ENCODE data around the gene PKHD1. TPM values are rescaled to one million over a fixed set of nuclear protein-coding genes. Genes with fewer than 3 reads are reported as not detected.
"Not testable (repeated sequence)": the region's sequence is repeated elsewhere in the genome, so short reads cannot be mapped to it uniquely, and the experiment has no call there.

PKHD1 gene
- total RNA-seq, 2 experiments from 2014 or later, result not detected

DNA sequence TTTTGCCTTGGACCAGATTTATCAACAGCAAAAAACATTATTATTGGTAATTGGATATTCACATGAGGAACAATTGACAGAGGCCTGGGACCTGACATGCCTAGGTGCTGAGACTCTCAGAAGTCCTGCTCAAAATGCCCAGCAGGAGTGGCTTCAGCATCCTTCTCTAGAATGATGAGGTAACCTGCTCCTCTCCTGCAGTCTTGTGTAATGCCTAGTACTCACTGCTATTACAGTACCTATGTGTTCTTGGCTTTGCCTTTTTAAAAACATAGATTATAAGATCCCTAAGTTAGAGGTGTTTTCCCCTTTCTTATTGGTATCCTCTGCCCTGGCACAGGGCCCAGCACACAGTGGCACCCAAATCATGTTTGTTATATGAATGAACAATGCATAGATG, 230.9 kb downstream of the PKHD1 start:
- POLR2A ChIA-PET, result no interaction called here
- Mint-ChIP-seq H3K4me1 (no peaks in the 10 kb centered on the region), H3K27me3 (no peaks in the 10 kb centered on the region), H3K9me3 (no peaks in the 10 kb centered on the region), H3K4me3 (no peak overlapping the region), H3K27ac (no peak overlapping the region), H3K36me3 (no peaks in the 10 kb centered on the region)
- ATAC-seq (ENCODE audit: low read depth) (no peak), DNase-seq (no peak)

DNA sequence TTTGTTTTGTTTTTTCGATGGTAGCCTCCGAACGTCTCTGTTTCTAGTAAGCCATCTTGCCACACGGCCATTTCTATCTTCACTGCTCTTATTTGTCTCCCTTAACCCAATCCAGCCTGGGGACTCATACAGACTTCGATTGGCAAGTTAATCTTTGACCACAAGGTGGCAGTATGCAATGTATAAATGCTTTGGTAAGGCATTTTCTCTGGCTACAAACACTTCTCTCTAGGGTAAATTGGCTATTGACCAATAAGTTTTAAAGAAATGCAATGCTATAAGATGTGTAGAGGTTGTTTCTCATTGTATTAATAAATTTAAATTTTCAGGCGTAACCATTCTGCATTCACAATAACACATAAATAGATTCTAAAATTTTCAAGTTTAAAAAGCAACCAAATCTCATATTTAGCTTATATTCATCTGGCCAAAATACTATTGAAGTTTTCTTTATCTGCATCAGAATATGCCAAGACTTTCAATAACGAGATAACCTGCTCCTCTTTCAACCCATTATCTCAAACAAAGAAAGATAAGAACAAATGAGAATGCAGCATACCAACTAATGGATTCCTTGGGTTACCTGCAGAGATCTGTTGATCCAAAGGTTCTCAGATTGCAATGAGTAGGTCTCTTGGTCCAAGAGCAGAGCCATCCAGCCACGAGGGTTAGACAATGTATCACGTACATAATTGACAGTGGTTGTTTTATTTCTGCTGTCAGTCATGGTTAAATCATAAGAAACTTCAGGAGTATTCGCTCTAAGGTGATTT, 231.9 kb downstream of the PKHD1 start:
- Mint-ChIP-seq H3K27ac (no peak overlapping the region), H3K4me1 (no peaks in the 10 kb centered on the region), H3K9me3 (no peaks in the 10 kb centered on the region), H3K4me3 (no peak overlapping the region), H3K36me3 (no peaks in the 10 kb centered on the region), H3K27me3 (no peaks in the 10 kb centered on the region)
- DNase-seq (no peak), ATAC-seq (ENCODE audit: low read depth) (peak; percentile 52)
- POLR2A ChIA-PET, result no interaction called here

DNA sequence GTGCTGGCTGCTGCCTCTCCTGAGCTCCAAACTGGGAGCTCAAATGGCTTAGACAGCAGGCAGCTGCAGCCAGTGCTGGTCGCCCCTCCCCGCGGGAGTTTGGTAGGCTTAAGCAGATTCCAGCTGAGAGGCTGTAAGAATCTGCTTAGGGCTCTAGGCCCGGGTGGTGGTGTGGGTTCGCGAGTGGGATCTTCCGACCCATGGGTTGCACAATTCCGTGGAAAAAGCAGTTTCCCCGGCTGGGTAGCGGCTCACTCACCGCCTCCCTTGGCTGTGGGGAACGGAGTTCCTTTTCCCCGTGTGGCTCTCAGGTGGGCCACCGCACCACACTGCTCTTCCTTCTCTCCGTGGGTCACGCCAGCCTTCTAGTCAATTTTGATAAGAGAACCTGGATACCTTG, 232.5 kb downstream of the PKHD1 start:
- Mint-ChIP-seq H3K4me1 (no peaks in the 10 kb centered on the region), H3K36me3 (no peaks in the 10 kb centered on the region), H3K4me3 (no peak overlapping the region), H3K9me3 (no peaks in the 10 kb centered on the region), H3K27ac (no peak overlapping the region), H3K27me3 (no peaks in the 10 kb centered on the region)
- ATAC-seq (ENCODE audit: low read depth) (no peak), DNase-seq (no peak)
- POLR2A ChIA-PET, result no interaction called here

DNA sequence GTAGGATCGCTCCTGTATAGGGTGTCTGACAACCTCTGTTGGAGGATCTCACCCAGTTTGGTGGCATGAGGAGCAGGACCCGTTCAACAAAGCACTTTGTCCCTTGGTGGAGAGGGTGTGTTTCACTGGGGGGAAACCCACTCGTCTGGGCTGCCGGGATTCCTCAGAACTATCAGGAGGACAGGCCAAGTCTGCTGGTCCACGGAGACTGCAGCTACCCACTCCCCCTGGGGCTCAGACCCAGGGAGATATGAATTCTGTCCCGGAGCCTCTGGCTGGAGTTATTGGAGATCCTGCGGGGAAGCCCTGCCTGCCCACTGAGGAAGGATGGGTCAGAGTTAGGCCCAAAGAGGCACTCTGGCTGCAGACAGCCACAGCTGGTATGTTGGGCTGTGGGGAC, 233.1 kb downstream of the PKHD1 start:
- no peaks in the 10 kb centered on the region for H3K9me3 Mint-ChIP-seq
- H3K27ac Mint-ChIP-seq, result no peak overlapping the region
- no peak for ATAC-seq (ENCODE audit: low read depth)

DNA sequence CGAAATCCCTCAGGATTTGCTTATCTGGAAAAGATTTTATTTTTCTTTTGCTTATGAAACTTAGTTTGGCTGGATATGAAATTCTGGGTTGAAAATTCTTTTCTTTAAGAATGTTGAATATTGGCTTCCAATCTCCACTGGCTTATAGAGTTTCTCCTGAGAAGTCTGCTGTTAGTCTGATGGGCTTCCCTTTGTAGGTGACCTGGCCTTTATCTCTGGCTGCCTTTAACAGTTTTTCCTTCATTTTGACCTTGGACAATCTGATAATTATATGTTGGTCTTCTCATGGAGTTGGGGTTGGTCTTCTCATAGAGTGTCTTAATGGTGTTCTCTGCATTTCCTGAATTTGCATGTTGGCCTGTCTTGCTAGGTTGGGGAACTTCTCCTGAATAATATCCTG, 234.3 kb downstream of the PKHD1 start:
- H3K36me3 Mint-ChIP-seq; DNase-seq; H3K9me3 Mint-ChIP-seq; H3K27me3 Mint-ChIP-seq; H3K4me3 Mint-ChIP-seq; H3K4me1 Mint-ChIP-seq; POLR2A ChIA-PET; ATAC-seq (ENCODE audit: low read depth); H3K27ac Mint-ChIP-seq: not testable (repeated sequence)

More for the DNA sequence above, 233.1 kb downstream of the PKHD1 start:
- DNase-seq, result no peak
- H3K4me3 Mint-ChIP-seq, result no peak overlapping the region
- H3K4me1 Mint-ChIP-seq, result no peaks in the 10 kb centered on the region
- no peaks in the 10 kb centered on the region for H3K27me3 Mint-ChIP-seq
- POLR2A ChIA-PET, result no interaction called here
- H3K36me3 Mint-ChIP-seq, result no peaks in the 10 kb centered on the region

DNA sequence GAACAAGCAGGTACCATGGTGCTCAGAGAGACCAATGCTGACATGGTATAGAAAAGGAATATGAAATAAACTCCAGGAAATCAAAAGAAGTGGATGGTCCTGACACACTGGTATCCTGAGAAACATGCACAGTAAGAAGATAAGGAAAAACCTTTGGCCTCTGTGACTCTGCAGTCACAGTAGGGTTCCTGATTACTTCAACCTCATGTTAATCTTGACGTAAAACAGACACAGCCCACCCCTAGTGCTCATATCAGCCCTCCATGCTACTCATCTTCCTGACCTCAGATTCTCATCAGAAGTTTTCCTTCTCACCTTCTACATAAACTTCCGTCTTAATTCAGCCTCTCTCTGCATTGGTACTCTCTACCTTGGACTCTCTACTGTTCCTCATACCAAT, 240.9 kb downstream of the PKHD1 start:
- POLR2A ChIA-PET, result no interaction called here
- H3K27me3 Mint-ChIP-seq, result no peaks in the 10 kb centered on the region
- H3K4me3 Mint-ChIP-seq, result no peak overlapping the region
- H3K4me1 Mint-ChIP-seq, result no peaks in the 10 kb centered on the region
- no peaks in the 10 kb centered on the region for H3K36me3 Mint-ChIP-seq
- no peak for ATAC-seq (ENCODE audit: low read depth)
- no peak overlapping the region for H3K27ac Mint-ChIP-seq
- no peaks in the 10 kb centered on the region for H3K9me3 Mint-ChIP-seq
- DNase-seq, result no peak

DNA sequence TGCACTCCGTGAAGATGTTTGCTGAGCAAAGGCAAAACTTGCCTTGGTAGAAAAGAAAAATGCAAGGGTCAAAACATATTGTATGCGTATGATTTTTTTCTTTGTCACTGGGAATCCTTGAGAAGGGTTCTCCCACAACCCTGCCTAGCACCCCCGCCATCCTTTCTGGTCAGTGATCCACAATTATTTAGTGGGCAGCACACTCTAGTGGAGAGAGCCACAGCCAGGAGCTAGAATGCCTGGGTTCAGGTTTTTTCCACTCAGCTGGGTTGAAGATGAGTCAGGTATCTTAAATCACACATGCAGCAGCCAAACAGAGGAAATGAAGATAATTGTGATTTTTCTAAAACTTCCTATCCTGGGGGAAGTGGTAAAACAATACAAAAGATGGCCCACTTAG, 243.1 kb downstream of the PKHD1 start:
- Mint-ChIP-seq H3K9me3 (no peaks in the 10 kb centered on the region), H3K4me1 (no peaks in the 10 kb centered on the region), H3K4me3 (no peak overlapping the region), H3K36me3 (no peaks in the 10 kb centered on the region), H3K27me3 (no peaks in the 10 kb centered on the region), H3K27ac (no peak overlapping the region)
- POLR2A ChIA-PET, result no interaction called here
- ATAC-seq (ENCODE audit: low read depth) (no peak), DNase-seq (no peak)

DNA sequence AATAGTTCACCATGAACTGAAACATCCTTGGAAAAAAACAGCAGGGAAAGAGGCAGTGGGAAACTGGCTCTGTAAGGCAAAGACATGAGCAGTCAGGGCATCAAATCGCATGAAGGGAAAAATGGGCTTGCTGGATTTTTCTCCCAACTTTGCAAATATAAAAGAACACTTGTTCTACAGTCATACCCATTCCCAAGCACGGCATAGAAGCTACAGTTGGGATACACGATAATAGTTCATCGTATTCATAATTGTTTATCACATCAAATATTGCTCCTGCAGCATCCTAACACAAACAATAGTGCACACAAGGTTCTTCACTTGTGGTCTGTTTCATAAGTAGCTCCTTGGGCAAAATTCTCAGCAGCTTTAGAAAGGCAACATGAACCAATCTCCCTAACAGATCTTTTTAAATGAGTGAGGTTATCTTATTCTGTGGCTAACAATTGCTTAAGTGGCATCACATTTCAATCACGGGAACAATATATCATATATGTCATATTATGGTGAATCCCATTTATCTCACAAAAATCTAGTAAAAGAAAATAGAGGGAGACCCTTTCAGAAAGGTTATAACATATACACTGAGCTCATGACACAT, 243.9 kb downstream of the PKHD1 start:
- POLR2A ChIA-PET, result no interaction called here
- no peak for DNase-seq
- Mint-ChIP-seq H3K36me3 (no peaks in the 10 kb centered on the region), H3K27ac (no peak overlapping the region), H3K27me3 (no peaks in the 10 kb centered on the region), H3K4me3 (no peak overlapping the region), H3K9me3 (no peaks in the 10 kb centered on the region), H3K4me1 (no peaks in the 10 kb centered on the region)
- no peak for ATAC-seq (ENCODE audit: low read depth)

DNA sequence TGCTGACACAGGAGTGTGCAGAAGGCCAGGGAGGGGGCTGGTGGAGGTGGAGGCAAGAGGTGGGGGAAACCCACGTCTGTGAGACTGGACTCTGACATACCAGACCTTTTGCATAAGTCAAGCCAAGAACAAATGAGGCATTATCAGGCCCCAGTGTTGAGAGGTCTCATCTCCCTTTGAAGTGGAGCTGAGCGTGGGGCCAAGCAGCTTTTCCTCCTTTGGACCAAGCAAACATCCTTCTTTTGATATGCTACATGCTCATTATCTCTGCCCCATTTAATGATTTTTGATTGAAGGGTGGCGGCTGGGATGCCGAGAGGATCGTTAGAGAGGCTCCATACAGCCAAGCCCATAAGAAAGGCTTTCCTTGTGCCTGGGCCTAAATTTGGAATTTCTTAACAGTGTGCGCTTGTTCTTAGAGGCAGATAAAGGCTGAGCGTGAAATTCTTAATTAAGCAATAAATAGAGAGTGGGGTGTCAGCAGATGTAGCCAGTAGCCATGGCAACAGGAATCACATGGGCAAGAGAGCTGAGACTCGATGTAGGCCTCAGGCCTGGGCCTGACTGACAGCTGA, 244.5 kb downstream of the PKHD1 start:
- POLR2A ChIA-PET, result no interaction called here
- Mint-ChIP-seq H3K27ac (no peak overlapping the region), H3K4me1 (no peaks in the 10 kb centered on the region), H3K27me3 (peaks cover 2% of the 10 kb centered on the region), H3K4me3 (no peak overlapping the region), H3K9me3 (no peaks in the 10 kb centered on the region), H3K36me3 (no peaks in the 10 kb centered on the region)
- DNase-seq, result no peak
- ATAC-seq (ENCODE audit: low read depth), result no peak

DNA sequence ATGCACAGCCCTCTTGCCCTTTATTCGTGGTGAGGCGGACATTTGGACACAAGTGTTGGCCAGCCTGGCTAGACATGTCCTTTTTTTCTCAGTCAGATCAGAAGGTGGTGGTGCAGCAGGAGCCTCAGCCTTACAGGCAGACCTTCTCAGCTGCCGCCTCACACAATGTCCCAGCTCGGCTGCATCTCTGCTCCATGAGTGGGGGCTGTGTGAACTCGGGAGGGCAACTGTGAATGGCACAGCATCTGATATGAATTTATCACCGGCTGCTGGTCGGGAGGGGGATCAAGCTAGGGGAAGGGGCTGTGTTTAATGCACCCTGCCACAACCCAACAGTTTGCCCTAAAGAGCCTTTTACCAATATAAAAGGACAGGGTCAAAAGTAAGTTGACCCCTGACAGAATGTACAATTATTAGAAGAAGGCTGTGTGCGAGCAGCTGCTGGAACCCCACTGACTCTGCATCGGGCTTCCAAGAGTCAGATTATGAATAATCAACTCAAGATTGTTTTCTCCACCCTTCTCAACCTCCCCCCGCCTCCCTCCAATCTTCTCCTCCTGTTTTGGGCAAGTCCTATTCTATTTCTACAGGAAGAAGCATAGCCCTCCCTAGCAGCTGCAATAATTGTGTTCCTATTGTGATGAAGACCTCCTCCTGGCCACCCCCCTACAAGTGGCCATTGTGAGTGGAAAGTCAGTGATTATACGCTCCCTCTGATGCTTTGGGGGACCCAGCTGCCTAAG, 245.2 kb downstream of the PKHD1 start:
- H3K9me3 Mint-ChIP-seq, result no peaks in the 10 kb centered on the region
- no peak overlapping the region for H3K27ac Mint-ChIP-seq
- no peaks in the 10 kb centered on the region for H3K4me1 Mint-ChIP-seq
- no peak overlapping the region for H3K4me3 Mint-ChIP-seq
- no peaks in the 10 kb centered on the region for H3K36me3 Mint-ChIP-seq
- H3K27me3 Mint-ChIP-seq, result peaks cover 2% of the 10 kb centered on the region
- ATAC-seq (ENCODE audit: low read depth), result no peak
- POLR2A ChIA-PET, result no interaction called here
- DNase-seq, result no peak

DNA sequence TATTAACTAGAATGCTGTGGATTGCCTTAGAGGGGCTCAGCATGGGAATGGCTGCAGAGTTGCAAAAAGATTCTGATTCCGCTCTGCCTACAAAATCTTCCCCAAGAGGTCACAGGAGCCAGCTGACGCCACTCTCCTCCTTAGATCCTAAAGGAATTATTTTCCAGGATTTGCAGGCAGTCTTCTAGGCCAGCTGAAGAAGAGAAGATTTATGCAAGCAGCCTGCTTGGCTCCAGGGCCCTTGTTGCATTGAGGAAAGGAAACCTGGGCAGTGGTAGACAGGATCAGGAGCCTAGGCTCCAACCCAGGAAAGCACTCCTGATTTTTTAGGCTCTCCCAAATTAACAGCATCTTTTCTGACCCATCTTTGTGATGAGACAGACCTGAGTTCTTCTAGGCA, 245.8 kb downstream of the PKHD1 start:
- POLR2A ChIA-PET, result no interaction called here
- Mint-ChIP-seq H3K36me3 (no peaks in the 10 kb centered on the region), H3K4me3 (no peak overlapping the region), H3K27ac (no peak overlapping the region), H3K27me3 (peaks cover 2% of the 10 kb centered on the region), H3K9me3 (no peaks in the 10 kb centered on the region), H3K4me1 (no peaks in the 10 kb centered on the region)
- no peak for ATAC-seq (ENCODE audit: low read depth)
- no peak for DNase-seq

DNA sequence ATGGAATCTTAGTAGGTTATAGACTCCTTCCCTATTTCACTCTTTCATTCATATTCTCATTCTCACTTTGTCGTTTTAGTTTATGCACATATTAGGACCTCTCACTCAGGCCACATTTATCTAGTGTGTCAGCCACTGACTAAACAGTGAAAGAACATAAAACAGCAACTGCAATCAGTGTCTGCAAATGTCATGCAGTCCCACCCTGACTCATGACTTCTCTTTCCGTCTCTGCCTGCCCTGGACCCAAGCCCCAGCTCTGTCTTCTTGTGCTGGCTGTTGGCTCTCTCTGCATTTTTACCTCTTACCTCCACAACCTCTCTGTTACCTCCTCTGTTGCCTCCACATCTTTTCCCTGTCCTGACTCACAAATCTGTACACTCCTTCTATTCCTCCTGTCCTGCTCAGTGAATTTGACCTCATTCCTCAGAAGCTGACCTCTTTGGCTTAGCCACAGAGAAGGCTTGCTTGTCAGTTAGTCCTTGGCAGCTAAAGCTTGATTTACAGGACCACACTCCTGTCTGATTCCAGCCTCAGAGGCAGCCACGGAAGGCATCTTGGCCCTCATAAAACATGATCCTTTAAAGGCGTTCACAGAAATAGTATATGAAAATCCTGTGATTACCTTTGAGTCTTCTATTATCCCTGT, 247.6 kb downstream of the PKHD1 start:
- POLR2A ChIA-PET, result no interaction called here
- H3K4me1 Mint-ChIP-seq, result no peaks in the 10 kb centered on the region
- no peaks in the 10 kb centered on the region for H3K9me3 Mint-ChIP-seq
- H3K36me3 Mint-ChIP-seq, result no peaks in the 10 kb centered on the region
- ATAC-seq (ENCODE audit: low read depth) (no peak), DNase-seq (no peak)
- no peak overlapping the region for H3K27ac Mint-ChIP-seq
- peaks cover 2% of the 10 kb centered on the region for H3K27me3 Mint-ChIP-seq
- no peak overlapping the region for H3K4me3 Mint-ChIP-seq

DNA sequence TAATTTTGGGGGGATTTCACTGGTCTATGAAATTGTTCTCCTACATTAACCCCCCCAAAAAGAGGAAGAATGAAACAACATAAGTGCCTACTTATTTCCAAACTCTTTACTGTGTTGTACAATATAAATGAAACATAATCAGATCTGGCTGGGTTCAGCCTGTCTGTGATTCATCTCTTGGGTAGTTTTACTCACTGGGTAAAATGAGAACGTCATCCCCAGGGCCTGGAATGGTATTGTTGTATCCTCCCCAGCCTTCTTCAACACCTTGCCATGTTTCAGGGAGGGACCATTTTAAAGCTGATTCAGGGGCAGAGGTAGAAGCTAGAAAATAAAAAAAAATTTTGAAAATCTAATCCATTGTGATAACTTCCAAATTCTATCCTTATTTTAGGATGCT, 256.7 kb downstream of the PKHD1 start:
- Mint-ChIP-seq H3K9me3 (no peaks in the 10 kb centered on the region), H3K36me3 (no peaks in the 10 kb centered on the region), H3K27me3 (peaks cover 2% of the 10 kb centered on the region), H3K4me3 (no peak overlapping the region), H3K4me1 (no peaks in the 10 kb centered on the region), H3K27ac (no peak overlapping the region)
- DNase-seq (no peak), ATAC-seq (ENCODE audit: low read depth) (no peak)
- POLR2A ChIA-PET, result no interaction called here
